OCI-LY3 (cell line): ENCODE data around the gene TMEM253.

ENCODE experiments used
- H2AFZ ChIP-seq: fragments of 200-600, 300-600 bp; shearing (Covaris generic); 2 replicates; pipeline ENCODE4 v1.6.0; 2014; ENCODE audit warnings: antibody characterized with exemption, low read depth, low read length
- H3K27ac ChIP-seq: fragments of 200-600, 300-600 bp; sonication (generic); 2 replicates; pipeline ENCODE4 v1.5.1; 2014; ENCODE audit warnings: mild to moderate bottlenecking, low read length, moderate library complexity, mixed read lengths
- H3K27me3 ChIP-seq: fragments of 200-600, 300-600 bp; sonication (generic); 2 replicates; pipeline ENCODE4 v1.6.1; 2014; ENCODE audit warnings: low read depth, low read length, mixed read lengths
- H3K36me3 ChIP-seq: fragments of 200-600, 300-600 bp; sonication (generic); replicated peaks from 2 replicates; pipeline ENCODE3; 2014; ENCODE audit warnings: low read depth, low read length, mixed read lengths
- H3K4me1 ChIP-seq: fragments of 300-600, 200-600 bp; sonication (generic); 2 replicates; pipeline ENCODE4 v1.6.1; 2014; ENCODE audit warnings: low read length, mixed read lengths
- H3K4me2 ChIP-seq: fragments of 200-600, 300-600 bp; sonication (generic); 2 replicates; pipeline ENCODE4 v1.6.1; 2014; ENCODE audit warnings: low read length, mixed read lengths
- H3K4me3 ChIP-seq: fragments of 300-600, 200-600 bp; sonication (generic); 2 replicates; pipeline ENCODE4 v1.5.1; 2014; ENCODE audit warnings: antibody characterized with exemption, mild to moderate bottlenecking, low read length, moderate library complexity
- H3K79me2 ChIP-seq: fragments of 300-600, 200-600 bp; shearing (Covaris generic); 2 replicates; pipeline ENCODE4 v1.6.1; 2014; ENCODE audit warnings: mild to moderate bottlenecking, low read length, mixed read lengths
- H3K9ac ChIP-seq: fragments of 300-600, 200-600 bp; shearing (Covaris generic); 2 replicates; pipeline ENCODE4 v1.6.0; 2014; ENCODE audit warnings: mild to moderate bottlenecking, low read length, moderate library complexity
- H3K9me3 ChIP-seq: fragments of 200-600, 300-600 bp; shearing (Covaris generic); 2 replicates; pipeline ENCODE4 v1.6.1; 2014; ENCODE audit warnings: low read length, mixed read lengths; ENCODE audit not compliant: insufficient read depth
- H4K20me1 ChIP-seq: fragments of 200-600, 300-600 bp; sonication (generic); 2 replicates; pipeline ENCODE4 v1.6.1; 2016; ENCODE audit warnings: low read length, mixed read lengths; ENCODE audit not compliant: insufficient read depth
- EZH2phosphoT487 ChIP-seq: fragments of 200-600 bp; shearing (Covaris generic); IDR thresholded peaks from 2 replicates; pipeline ENCODE4 v1.6.1; 2018; ENCODE audit warnings: antibody characterized with exemption, mixed run types, low read depth
- TF ChIP-seq, protein P1 (sequence below): fragments of 200-600, 300-600 bp; sonication (generic); IDR thresholded peaks from 2 replicates; pipeline ENCODE4 v1.5.1; 2014; ENCODE audit warnings: antibody characterized with exemption, low read length, low read depth

The TMEM253 gene

GRCh38 chr14:21095430-21096205, 5.2 kb upstream of the TMEM253 start:
- H3K36me3 ChIP-seq = peaks cover 5% of the 10 kb centered on the region
- peaks cover 21% of the 10 kb centered on the region for H3K4me1 ChIP-seq
- no peaks in the 10 kb centered on the region for H3K27me3 ChIP-seq
- H3K27ac ChIP-seq = no peak overlapping the region
- no peaks in the 10 kb centered on the region for H3K9me3 ChIP-seq
- H3K9ac ChIP-seq = no peak overlapping the region
- H4K20me1 ChIP-seq = 0 out of 2 replicates have a peak, but pooled peaks cover 6% of the 10 kb centered on the region
- TF ChIP-seq, protein P1, sequence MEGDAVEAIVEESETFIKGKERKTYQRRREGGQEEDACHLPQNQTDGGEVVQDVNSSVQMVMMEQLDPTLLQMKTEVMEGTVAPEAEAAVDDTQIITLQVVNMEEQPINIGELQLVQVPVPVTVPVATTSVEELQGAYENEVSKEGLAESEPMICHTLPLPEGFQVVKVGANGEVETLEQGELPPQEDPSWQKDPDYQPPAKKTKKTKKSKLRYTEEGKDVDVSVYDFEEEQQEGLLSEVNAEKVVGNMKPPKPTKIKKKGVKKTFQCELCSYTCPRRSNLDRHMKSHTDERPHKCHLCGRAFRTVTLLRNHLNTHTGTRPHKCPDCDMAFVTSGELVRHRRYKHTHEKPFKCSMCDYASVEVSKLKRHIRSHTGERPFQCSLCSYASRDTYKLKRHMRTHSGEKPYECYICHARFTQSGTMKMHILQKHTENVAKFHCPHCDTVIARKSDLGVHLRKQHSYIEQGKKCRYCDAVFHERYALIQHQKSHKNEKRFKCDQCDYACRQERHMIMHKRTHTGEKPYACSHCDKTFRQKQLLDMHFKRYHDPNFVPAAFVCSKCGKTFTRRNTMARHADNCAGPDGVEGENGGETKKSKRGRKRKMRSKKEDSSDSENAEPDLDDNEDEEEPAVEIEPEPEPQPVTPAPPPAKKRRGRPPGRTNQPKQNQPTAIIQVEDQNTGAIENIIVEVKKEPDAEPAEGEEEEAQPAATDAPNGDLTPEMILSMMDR = no peak
- no peak for TF ChIP-seq EZH2phosphoT487
- H3K79me2 ChIP-seq = no peaks in the 10 kb centered on the region
- H2AFZ ChIP-seq = no peak overlapping the region
- no peak overlapping the region for H3K4me3 ChIP-seq
- H3K4me2 ChIP-seq = no peak overlapping the region

DNA sequence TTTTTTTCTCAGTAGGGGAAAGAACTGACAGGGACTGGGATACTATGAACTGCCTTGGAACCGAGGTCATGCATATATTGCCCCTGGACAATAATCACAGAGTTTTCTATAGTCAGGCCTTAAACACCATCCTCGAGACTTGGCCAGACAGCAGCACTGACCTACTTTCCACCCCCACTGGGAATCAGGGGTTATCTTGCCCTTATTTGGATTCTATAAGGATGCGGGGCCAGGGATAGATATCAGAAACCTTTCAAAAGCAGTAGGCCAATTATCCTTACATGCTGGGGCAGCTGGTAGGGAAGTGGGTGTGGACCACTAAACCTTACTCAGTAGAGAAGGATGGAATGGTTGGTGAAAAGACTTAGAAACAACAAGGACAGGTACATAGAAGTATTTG, 4.4 kb upstream of the TMEM253 start:
- no peaks in the 10 kb centered on the region for H3K27me3 ChIP-seq
- peaks cover 21% of the 10 kb centered on the region for H3K4me1 ChIP-seq
- TF ChIP-seq, protein P1 = no peak
- TF ChIP-seq EZH2phosphoT487 = no peak
- H3K9ac ChIP-seq = no peak overlapping the region
- no peaks in the 10 kb centered on the region for H3K79me2 ChIP-seq
- no peak overlapping the region for H3K4me3 ChIP-seq
- H3K27ac ChIP-seq = no peak overlapping the region
- no peaks in the 10 kb centered on the region for H3K9me3 ChIP-seq
- H3K36me3 ChIP-seq = peaks cover under 1% of the 10 kb centered on the region
- H4K20me1 ChIP-seq = 0 out of 2 replicates have a peak, but pooled peaks cover 6% of the 10 kb centered on the region
- H3K4me2 ChIP-seq = no peak overlapping the region
- no peak overlapping the region for H2AFZ ChIP-seq

DNA sequence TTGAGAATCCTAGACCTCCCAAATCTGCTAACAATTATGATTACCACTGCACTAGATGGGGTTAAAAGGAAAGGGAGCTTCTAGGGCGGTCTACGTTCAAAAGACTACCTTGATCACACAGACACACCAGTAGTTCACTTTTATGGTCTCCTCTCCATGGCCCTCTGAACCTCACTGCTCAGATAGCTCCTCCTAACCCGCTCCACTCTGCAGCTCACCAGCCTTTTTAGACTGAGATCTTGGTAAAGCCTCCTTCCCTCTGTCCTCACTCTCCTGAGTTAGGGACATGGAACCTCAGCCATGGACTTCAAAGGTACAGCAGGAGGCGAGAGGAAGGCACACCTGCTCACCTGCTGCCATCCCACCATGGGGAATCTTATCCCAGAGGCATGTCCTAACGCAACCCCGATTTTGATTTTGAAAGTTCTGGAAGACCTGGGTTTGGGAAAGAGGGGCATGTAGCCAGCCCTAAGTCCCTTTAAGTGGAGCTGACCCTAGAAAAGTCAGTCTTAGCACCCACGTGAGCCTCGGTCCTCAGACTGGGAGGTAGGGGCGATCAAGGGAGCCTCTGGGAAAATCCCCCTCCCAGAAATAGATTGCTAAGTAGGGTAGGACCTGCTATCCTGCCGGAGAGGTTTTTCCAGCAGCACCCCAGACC, 3.8 kb upstream of the TMEM253 start:
- Histone ChIP-seq H3K9ac (peak overlapping the region; percentile 52), H2AFZ (no peak overlapping the region), H3K36me3 (no peaks in the 10 kb centered on the region), H4K20me1 (0 out of 2 replicates have a peak, but pooled peaks cover 6% of the 10 kb centered on the region), H3K9me3 (no peaks in the 10 kb centered on the region), H3K27me3 (no peaks in the 10 kb centered on the region), H3K4me2 (peak overlapping the region; percentile 59), H3K4me1 (peaks cover 21% of the 10 kb centered on the region), H3K27ac (no peak overlapping the region), H3K79me2 (no peaks in the 10 kb centered on the region), H3K4me3 (peak overlapping the region; percentile 75)
- TF ChIP-seq EZH2phosphoT487 = no peak
- TF ChIP-seq, protein P1 = no peak

- H2AFZ ChIP-seq = no peak overlapping the region
- peak overlapping the region; percentile 59 for H3K4me2 ChIP-seq
- H4K20me1 ChIP-seq = 0 out of 2 replicates have a peak, but pooled peaks cover 6% of the 10 kb centered on the region
- no peak overlapping the region for H3K27ac ChIP-seq
- H3K79me2 ChIP-seq = no peaks in the 10 kb centered on the region
- H3K27me3 ChIP-seq = no peaks in the 10 kb centered on the region
- H3K36me3 ChIP-seq = no peaks in the 10 kb centered on the region
- peaks cover 19% of the 10 kb centered on the region for H3K4me1 ChIP-seq
- no peak for TF ChIP-seq EZH2phosphoT487
- TF ChIP-seq, protein P1 = no peak
- H3K4me3 ChIP-seq = peak overlapping the region; percentile 75
- no peaks in the 10 kb centered on the region for H3K9me3 ChIP-seq
- peak overlapping the region; percentile 52 for H3K9ac ChIP-seq
Measured at GRCh38 chr14:21097636-21098075, 3.2 kb upstream of the TMEM253 start.
